Stimulated activated CD4-positive, alpha-beta T cell treated with anti-CD3 and anti-CD28 coated beads, TNF-alpha, amount 100 ng/mL, for 24 hours (primary cell): Measurements from ENCODE around the gene MCEMP1.

ENCODE experiments used
- DNase-seq, 3 experiments: peaks; one replicate each; pipeline ENCODE4 v3.0.0-alpha.2; 2020; ENCODE audit warnings: low read depth in 3 of 3

The MCEMP1 gene

DNA sequence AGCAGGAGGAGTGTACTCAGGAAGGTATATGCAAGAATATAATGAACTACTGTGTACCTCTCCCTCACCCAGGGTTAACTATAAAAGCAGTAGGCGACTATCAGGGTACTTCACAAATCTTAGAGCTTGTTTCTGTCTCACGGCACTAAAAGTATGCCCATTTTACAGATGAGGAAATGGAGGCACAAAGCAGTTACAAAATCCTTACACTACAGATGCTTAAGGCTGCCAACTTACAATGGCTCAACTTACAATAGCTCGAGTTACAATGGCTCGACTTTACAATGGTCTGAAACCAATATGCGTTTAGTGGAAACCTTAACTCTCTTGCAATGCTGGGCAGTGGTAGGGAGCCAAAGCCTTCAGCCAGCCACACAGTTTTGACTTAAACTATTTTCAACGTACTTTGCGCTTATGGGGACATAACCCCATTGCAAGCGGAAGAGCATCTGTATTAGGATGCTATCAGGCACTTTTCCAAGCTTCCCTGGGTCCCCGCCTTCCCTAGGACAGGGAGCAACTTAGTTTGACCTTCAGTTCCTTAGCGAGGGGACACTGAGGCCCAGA is 20.9 kb downstream of the MCEMP1 start:
- DNase-seq, result no peak

DNA sequence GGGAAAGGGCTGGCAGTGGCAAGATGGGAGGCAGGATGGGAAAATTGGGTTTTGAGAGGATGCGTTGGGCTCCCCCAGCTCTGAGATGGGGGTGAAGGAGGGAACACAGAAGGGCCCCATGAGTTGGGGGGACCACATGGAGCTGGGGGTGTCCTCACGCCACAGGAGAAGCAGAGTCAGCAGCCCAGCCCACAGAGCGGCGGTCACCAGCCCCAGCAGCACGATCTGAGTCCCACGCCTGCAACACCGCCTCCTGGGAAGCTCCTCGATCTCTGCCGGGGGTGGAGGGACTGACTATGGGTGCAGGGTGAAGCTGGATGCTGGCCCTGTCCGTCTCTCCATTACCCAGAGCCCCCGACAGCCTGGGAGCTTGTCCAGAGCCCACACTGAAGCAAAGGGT is 21.7 kb downstream of the MCEMP1 start:
- no peak for DNase-seq

DNA sequence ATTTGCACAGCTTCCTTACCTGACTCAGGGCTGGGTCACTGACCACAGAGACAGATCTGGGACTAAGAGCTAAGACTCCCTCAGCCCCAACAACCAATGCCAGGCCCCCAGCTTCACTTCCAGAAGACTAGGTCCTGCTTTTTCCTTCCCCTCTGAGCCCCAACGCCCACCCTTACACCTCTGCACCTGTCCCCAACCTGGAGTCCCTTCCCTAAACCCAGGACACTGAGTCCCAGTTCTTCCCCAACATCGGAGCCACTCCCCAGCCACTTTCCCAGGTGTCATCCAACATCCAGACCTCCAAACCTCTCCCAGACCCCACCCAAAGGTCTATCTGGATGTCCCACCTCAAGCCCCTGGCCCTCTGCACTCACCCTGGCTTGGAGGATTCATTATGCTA is 22.1 kb downstream of the MCEMP1 start:
- DNase-seq, result no peak

DNA sequence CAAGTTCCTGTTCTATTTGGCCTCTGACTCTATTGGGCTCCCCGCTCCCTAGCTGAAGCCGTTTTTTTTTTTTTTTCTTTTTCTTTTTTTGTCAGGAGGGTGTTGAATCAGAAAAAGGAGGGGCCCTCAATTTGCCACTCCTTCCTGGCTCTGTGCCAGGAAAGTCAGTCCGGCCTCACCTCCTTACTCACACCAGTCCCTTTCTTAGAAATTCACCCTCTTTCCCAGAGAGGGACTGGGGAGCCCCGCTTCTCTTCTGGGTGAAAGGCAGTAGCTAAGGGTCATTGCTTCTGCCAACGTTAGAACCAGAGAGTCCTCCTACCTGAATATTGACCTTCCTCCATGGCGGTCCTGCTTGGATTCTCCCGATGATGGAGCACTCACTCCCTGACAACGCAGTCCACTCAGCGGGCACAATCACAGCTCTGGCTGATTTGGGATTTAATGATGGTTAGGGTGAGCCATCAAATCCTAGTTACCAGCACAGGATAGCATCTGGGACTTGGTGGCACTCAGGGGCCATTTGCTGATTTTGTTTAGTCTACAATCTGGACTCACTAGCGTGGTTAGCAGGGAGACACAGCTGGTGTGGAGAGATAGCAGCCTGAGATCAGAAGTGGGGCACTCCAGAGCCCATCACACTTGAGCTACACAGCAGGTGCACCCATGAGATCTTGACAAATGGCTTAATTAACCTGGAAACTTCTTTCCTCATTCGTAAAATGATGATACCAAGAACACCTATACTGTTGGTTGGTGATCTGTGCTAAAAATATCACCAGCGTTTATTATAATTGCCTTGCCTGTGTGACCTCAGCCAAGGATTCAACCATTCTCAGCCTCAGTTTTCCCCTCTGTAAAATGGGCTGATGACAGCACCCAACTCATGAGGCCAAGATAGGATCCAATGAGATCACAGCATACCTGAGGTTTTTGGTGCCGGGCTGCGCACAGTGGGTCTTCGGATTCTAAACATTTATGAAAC is 22.8 kb downstream of the MCEMP1 start:
- DNase-seq, result peak in 1 of 3 experiments; percentile 61

DNA sequence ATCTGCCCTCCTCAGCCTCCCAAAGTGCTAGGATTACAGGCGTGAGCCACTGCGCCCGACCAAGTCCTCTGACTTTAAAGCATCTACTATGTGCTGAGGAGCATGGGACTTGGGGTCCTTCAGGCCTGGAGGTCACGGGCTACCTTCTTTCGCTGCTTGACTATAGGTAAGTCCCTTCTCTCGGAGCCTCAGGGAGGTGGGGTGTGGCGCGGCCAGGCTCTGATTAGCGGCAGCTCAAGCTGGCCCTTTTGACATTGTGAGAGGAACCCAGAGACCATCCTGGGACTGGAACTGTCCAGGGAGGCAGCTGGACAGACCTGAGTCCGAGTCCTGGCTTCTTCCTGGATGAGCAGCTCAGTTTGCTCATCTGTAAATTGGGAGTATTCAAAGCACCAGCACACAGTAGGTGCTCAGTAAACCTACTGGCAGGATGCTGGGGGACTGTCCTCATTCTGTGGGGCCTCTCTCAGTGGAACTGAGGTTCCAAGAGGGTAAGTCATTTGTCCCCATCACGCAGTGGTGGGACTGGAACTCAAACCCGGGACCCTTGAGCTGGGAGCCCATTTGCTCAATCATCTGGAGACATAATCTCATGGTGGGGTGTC is 24.3 kb downstream of the MCEMP1 start:
- DNase-seq, result no peak

GRCh38 chr19:7701654-7702457 is 25.0 kb downstream of the MCEMP1 start, which contains the start of gene FCER2:
FCER2 (minus strand) TSS chr19:7702131; CDS start chr19:7699760, 2,371 bp downstream.
- no peak for DNase-seq

- DNase-seq, result no peak
These were observed 26.4 kb downstream of the MCEMP1 start for GRCh38 chr19:7703332-7703731.

DNA sequence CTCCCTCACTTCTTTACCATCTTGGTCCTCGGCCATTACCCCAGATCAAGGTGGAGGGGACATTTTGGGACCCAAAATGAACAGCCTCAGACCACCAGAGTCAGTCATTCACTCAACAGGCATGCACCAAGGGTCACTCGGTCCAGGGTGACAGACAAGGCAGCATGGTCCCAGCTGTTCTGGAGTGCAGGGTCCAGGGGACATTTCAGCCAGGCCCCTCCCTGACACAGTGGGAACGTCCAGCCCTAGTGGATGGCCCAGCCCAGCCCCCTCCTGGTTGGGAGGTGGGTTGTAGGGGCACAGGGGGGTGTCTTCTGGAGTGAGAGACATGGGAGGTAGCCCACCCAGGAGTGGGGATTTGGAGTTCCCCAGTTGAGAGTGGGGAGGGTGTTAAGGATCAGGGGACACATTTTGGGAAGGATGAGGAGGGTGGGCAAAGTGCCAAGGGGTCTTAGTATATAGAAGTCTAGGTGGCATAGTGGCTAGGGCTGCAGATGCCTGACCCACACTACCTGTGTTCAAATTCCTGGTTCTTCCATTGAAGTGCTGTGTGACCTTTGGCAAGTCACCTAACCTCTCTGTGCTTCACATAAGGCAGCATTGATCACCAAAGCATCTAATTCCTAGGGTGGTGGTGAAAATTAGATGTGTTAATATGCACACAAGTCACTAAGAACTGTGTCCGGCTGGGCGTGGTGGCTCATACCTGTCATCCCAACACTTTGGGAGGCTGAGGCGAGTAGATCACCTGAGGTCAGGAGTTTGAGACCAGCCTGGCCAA is 27.6 kb downstream of the MCEMP1 start:
- no peak for DNase-seq

DNA sequence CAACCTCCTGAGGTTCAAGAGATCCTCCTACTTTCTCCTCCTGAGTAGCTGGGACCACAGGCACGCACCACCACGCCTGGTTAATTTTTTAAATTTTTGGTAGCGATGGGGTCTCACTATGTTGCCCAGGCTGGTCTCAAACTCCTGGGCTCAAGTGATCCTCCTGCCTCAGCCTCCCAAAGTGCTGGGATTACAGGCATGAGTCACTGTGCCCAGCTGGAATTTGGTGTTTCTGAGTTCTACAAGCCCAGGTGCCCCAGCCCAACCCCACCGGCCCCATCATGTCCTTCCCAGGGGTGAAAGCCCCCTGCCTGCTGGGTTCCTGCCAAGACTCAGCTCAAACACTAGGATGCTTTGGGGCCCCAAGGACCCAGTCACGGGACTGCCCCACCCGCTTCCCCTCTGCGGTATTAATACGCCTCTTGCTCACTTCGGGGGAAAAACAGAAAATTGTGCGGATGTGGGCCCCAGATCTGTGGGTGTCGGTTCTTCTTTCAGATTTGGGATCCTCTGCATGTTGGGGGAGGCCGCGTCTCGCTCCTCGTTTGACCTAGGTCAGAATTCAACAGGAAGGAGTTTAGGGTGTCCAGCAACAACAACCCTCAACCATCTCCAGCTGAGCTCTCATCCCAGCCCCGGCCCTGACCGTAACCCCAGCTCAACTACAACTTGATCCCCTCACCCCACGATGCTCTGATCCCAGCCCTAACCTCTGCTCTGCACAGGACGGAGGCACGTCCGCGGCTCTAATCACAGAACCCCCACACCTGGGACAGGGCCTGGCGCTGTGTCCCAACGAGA is 28.7 kb downstream of the MCEMP1 start:
- peak; percentile 50 to 76 (median 57) for DNase-seq

GRCh38 chr19:7706188-7706954 is 29.5 kb downstream of the MCEMP1 start:
- no peak for DNase-seq

- no peak for DNase-seq
These were observed 30.1 kb downstream of the MCEMP1 start for GRCh38 chr19:7706955-7707456.

DNA sequence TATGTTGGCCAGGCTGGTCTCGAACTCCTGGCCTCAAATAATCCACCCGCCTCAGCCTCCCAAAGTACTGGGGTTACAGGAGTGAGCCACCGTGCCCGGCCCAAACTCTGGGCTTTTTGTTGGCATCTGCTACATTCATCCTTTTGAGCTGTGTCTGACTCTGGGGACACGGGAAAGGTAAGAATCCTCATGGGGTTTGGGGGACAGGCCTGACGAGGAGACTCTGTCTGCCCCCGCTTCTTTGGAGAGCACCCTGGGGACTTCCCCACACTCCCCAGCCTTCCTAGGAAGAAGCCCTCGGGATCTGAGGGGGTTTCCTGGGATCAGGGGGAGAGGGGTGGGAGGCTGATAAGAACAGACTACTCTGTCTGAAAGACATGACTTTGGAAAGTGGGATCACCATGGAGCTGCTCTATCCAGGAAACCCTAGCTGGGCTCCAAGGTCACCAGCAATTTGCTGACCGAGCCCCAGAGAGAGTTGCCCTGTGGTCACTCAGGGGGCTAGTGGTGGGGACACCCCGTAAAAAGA is 33.1 kb downstream of the MCEMP1 start:
- no peak for DNase-seq

- DNase-seq, result no peak
These were observed 33.7 kb downstream of the MCEMP1 start for GRCh38 chr19:7710616-7711015.

- no peak for DNase-seq
These were observed 38.8 kb downstream of the MCEMP1 start for GRCh38 chr19:7715671-7716070.

DNA sequence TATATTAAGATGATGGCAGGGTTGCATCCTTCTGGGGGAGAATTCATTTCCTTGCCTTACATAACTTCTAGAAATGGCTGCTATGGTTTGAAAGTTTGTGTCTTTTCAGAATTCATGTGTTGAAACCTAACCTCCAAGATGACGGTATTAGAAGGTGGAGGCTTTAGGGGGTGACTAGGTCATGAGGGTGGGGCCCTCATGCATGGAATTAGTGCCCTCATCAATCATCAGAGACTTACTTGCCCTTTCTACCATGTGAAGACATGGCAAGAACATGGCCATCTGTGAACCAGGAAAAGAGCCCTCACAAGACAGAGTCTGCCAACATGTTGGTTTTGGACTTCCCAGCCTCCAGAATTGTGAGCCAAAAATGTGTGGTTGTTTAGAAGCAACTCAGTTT is 39.9 kb downstream of the MCEMP1 start:
- no peak for DNase-seq

DNA sequence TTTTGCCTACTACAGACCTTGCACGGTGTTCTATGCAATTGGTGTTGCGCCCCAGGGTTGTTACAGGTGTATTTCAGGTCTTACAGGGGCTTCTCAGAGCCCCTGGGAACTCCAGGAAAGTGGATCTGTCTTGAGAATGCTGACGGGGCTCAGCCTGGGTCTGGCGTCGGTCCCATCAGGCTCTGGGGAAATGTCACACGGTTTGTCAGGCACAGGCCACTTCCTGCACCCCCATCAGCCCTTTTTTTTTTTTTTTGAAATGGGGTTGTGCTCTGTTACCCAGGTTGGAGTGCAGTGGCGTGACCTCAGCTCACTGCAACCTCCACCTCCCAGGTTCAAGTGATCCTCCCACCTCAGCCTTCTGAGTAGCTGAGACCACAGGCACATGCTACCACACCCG is 41.8 kb downstream of the MCEMP1 start:
- DNase-seq, result no peak

DNA sequence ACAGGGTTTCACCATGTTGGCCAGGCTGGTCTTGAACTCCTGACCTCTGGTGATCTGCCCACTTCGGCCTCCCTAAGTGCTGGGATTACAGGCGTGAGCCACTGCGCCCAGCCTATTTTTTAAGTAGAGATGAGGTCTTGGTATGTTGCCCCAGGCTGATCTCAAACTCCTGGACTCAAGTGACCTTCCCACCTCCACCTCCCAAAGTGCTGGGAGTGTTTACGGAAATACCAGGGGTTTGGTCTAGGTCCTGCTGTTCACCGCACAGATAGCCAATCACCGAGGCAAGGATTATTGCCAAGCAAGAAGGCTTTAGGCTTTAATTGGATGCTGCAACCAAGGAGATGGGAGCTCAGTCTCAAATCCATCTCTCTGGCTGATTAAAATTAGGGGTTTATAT is 43.5 kb downstream of the MCEMP1 start:
- DNase-seq, result no peak

- DNase-seq, result no peak
These were observed 45.4 kb downstream of the MCEMP1 start for GRCh38 chr19:7722231-7722651.

DNA sequence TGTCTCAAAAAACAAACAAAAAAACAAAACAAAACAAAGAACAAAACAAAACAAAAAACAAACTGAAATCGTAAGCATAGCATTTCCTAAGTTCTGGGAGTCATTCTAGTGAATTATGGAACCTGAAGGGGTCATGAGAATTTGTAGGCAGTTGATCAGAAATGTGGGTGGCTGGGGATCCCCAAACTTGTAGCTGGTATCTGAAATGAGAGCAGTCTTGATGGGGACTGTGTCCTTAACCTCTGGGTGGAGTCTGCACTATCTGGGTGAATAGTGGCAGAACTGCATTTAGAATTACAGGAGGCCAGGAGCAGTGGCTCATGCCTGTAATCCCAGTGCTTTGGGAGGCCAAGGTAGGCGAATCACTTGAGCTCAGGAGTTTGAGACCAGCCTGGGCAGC is 48.9 kb downstream of the MCEMP1 start:
- DNase-seq, result no peak
